ENCODE results near the gene SLC6A17. TPM values are rescaled to one million over a fixed set of nuclear protein-coding genes. Genes with fewer than 3 reads are reported as not detected.

The SLC6A17 gene
- polyA plus RNA-seq, 5 donors = 0.04 to 0.10 (median 0.04) TPM

GRCh38 chr1:110173466-110174105 lies 23.3 kb downstream of the SLC6A17 start:
- DNase-seq = no peak

- DNase-seq = no peak
Measured at GRCh38 chr1:110174961-110175360, 24.7 kb downstream of the SLC6A17 start.

GRCh38 chr1:110176299-110176956 lies 26.1 kb downstream of the SLC6A17 start:
- DNase-seq = no peak

- no peak for DNase-seq
Measured at GRCh38 chr1:110177775-110178174, 27.5 kb downstream of the SLC6A17 start.

GRCh38 chr1:110183642-110184167 lies 33.4 kb downstream of the SLC6A17 start:
- no peak for DNase-seq

- no peak for DNase-seq
Measured at GRCh38 chr1:110184446-110184845, 34.2 kb downstream of the SLC6A17 start.

DNA sequence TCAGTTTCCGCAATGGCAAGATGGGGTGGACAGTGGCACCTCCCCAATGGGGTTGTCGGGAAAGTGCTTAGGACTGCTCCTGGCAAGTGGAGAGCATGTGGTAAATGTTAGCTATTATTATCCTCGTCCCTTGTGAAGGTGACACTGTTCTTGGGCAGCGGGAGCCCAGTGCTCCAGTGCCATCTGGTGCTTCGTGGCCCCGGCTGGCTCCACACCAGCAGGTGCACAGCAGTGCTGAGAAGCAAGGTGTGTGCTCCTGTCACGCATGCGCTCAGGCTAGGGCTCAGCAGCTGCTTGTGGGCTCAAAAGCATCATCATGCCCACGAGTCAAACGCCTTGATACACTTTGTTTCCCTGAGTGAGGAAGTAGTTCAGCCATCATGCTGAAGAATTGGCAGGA lies 34.9 kb downstream of the SLC6A17 start:
- DNase-seq = no peak

GRCh38 chr1:110186558-110186957 lies 36.3 kb downstream of the SLC6A17 start:
- no peak for DNase-seq

DNA sequence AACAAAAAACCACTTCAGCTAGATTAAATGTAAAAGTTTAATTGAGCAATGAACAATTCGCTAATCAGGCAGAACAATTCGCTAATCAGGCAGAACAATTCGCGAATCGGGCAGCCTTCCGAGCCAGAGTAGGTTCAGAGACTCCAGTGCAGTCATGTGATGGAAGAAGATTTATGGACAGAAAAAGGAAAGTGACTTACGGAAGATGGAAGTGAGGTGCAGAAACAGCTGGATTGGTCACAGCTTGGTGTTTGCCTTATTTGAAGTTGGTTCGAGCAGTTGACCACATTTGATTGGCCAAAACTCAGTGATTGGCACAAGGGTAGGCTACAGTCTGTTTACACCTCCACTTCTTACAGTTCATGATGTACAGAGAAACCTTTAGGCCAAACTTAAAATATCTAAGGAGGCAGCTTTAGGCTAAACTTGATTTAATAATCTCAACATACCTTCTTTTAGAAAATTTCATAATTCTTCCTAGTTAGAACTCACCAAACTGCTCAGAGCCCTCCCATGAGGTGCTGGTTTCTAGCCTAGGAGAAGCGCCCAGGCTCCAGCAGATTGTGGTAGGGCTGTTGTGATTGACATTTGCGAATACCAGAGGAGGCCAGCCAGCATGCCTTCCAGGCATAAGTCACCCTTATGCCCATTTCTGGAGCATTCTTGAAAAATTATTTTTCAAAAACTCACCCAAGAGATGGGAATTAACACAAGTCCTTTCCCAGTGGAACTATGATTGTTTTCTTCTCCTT lies 37.0 kb downstream of the SLC6A17 start:
- DNase-seq = no peak

DNA sequence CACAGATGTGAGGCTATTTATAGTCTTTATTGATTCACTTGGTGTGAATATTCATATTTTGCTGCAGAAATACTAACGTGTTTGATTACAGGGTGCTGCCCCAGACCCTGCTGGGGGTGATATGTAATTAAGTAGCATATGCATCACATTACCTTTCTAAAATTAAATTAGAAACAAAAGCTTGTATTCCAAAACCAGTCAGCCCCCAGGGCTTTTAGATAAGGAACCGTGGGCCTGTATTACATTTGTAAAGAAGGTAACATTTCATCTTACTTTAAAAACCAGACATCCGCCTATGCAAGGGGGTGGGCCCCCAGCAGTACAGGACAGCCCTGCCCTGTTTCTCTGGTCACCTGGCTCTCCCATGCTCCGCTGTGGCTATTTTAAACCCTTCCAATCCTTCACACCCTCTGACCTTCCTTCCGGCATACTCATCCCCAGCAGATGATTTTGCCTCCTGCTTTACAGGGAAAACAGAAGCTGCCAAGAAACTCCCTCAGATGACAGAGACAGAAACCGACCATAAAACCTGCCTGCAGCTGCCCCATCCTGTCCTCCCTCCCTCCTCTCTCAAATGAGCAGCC lies 37.8 kb downstream of the SLC6A17 start:
- no peak for DNase-seq

DNA sequence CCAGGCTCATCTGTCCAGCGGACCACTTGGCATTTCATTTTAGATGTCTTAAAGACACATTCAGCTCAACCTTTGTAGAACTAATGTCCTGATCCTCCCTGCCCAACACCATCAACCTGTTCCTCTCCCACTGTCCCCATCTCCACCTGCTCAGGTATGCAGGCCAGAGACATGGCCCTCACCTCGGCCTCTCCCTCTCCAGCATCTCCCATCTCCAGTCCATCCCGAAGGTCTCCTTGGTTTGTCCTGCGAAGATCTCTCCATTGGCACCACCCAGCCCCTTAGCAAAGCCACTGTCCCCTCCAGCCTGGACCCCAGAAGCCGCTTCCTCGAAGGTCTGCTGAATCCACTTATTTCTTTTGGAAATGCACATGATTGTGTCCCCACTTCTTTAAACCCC lies 38.9 kb downstream of the SLC6A17 start:
- DNase-seq = no peak

DNA sequence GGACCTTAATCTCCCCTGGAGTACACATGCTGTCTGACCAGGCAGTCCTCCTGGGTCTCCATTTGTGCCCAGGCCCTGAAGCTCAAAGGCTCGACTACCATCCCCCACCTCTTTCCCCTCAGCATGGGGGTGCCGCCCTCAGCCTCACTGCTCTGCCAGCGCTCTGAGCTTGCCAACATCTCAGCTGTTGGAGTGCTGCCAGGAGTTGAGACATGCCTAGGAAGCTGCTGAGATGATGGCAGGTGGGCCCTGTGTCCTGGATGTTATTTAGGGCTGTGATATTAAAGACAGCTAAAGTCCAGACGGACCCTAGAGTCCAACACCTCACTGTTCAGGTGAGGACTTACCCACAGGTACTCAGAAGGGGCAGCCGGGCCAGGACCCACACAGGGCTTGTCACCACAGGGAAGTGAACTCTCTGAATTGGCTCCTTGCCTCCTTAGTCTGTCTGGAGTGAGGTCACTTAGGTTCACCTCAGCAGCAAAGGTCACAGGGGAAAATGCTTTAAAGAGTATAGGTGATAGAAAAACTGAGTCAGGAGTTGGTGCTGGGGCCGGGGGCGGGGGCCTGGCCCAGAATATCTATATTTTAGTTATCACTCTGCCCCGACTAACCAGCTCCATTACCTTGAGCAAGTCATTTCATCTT lies 40.1 kb downstream of the SLC6A17 start:
- DNase-seq = no peak

GRCh38 chr1:110192541-110192940 lies 42.2 kb downstream of the SLC6A17 start:
- no peak for DNase-seq

DNA sequence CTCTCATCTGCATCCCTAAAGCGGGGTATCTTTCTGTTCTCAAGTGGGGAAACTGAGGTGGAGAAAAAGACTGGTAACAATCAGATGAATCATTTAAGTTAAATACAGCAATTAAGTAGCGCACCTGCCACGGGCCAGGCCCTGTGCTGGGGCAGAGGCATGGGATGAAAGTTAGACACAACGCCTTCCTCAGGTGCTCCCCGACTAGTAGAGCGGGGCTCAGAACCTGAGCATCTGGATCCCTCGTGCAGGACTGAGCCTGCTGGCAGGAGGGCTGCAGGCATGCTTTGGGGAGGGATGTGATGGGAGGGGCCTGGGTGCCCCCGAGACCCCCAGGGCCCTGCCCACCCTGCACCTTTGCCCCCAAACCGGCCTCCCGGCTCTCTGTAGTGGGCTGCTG lies 44.9 kb downstream of the SLC6A17 start:
- no peak for DNase-seq

DNA sequence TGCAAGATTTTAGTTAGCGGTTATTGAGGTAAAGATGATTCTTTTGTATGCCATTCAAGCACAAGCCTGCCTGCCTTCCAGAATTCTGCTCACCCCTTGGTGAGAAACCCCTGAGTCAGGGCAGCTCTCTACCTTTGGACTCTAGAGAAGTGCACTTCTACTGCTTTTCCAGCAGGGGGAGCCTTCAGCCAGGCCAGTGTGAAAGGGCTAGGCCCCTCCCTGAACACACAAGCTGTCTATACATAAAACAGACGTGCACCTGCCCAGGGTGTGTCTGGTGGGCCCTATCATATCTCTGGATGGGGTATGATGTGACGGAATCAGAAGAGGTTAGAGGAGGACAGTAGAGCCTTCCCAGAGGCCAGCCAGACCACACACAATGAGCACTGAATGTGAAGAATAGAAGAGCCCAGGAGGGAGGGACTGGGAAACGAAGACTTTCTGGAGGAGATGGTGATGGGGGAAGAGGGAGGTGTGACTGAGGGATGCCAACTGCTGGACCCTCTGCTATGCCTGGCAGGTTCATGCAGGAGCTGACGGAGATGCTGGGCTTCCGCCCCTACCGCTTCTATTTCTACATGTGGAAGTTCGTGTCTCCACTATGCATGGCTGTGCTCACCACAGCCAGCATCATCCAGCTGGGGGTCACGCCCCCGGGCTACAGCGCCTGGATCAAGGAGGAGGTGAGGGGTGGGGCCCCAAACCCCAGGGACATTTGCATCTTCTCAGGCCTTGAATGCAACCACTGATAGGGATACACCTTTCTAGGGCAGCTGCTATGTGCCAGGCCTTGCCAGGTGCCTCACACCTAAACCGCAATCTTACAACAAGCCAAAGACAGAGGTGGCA lies 46.8 kb downstream of the SLC6A17 start:
- DNase-seq = no peak

DNA sequence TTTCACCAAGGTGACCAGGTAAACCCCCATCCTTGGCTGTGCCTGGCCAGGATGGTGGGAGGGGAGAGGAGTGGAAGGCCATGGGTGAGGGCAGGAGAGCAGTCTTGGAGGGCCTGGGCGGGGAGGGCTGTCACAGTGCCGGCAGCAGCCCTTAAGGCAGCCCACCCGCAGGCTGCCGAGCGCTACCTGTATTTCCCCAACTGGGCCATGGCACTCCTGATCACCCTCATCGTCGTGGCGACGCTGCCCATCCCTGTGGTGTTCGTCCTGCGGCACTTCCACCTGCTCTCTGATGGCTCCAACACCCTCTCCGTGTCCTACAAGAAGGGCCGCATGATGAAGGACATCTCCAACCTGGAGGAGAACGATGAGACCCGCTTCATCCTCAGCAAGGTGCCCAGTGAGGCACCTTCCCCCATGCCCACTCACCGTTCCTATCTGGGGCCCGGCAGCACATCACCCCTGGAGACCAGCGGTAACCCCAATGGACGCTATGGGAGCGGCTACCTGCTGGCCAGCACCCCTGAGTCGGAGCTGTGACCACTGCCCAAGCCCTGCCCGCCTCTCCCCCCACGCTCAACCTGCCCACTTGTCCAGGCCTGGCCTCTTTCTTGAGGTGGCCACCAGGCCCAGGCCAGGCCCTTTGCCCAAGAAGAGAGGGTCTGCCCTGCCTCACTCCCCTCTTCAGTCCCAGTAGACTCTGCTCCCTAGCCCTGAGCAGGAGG lies 47.8 kb downstream of the SLC6A17 start:
- no peak for DNase-seq

GRCh38 chr1:110198746-110199145 lies 48.5 kb downstream of the SLC6A17 start:
- no peak for DNase-seq

DNA sequence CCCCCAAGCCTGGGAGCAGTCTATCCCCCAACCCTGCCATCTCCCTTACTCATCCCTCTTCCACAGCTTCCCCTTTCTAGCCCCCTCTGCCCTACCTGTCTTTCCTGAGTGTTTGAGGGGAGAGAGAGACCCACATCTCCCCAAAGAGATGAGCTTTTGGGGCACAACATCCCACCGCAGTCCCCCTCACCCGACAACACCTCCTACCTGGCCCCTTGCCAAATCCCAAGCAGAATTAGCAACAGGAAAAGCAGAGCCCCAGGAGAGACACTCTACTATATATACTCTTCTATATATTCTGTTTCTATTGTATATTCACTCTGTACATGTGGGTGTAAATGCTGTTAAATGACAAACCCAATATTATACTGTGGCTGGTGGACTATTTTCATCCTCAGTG lies 49.9 kb downstream of the SLC6A17 start:
- DNase-seq = no peak

GRCh38 chr1:110200666-110201065 lies 50.4 kb downstream of the SLC6A17 start:
- no peak for DNase-seq

- DNase-seq = no peak
Measured at GRCh38 chr1:110201157-110201825, 51.0 kb downstream of the SLC6A17 start.

All from right lung (tissue), 5 donors.